ENCODE results near the gene CCDC200. TPM values are rescaled to one million over a fixed set of nuclear protein-coding genes. Genes with fewer than 3 reads are reported as not detected.

CCDC200 gene
- total and polyA plus RNA-seq, 2 of the 13 experiments (the other 11 are each of a cell fraction or from before 2014, with no cell fraction given) = not detected

DNA sequence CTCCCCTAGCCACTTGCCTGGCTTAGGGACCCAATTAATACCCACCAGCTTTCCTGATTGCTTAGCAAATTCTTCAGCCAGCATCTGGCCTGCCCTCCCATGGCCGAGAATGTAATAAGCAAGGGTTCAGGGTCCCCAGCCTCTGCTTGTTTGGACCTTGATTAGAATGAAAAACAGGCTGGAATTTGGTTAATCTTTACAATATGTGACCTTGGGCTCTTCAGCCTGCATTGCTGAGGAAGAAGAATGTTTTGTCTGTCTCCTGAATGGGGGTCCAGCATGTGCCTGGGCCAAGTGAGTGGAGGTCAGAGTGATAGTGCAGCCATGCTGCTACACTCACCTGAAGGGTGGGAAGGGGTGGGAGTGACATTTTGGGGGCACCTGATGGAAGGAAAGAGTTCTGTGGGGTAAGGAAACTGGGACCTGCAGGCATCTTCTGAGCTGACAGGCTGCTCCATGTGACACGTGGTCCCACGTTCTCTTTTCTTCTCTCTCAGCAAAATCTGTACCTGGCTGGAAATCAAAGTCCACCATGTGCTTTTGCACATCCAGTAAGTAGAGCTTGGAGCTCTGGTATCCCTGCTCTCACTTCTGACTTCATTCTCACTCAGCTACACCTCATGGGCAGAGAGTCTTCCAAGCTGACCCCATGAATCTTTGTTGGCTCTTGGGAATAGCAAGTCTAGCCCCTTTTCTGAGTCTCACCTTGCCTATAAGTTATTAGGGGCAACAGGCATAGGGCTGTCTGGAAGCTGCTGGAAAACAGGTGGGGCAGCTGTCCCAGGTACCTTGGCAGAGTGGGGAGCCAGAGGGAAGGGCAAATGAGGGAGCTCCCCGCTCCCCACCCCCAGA lies 11.4 kb downstream of the CCDC200 start (continued):
- TF ChIP-seq, protein P1, sequence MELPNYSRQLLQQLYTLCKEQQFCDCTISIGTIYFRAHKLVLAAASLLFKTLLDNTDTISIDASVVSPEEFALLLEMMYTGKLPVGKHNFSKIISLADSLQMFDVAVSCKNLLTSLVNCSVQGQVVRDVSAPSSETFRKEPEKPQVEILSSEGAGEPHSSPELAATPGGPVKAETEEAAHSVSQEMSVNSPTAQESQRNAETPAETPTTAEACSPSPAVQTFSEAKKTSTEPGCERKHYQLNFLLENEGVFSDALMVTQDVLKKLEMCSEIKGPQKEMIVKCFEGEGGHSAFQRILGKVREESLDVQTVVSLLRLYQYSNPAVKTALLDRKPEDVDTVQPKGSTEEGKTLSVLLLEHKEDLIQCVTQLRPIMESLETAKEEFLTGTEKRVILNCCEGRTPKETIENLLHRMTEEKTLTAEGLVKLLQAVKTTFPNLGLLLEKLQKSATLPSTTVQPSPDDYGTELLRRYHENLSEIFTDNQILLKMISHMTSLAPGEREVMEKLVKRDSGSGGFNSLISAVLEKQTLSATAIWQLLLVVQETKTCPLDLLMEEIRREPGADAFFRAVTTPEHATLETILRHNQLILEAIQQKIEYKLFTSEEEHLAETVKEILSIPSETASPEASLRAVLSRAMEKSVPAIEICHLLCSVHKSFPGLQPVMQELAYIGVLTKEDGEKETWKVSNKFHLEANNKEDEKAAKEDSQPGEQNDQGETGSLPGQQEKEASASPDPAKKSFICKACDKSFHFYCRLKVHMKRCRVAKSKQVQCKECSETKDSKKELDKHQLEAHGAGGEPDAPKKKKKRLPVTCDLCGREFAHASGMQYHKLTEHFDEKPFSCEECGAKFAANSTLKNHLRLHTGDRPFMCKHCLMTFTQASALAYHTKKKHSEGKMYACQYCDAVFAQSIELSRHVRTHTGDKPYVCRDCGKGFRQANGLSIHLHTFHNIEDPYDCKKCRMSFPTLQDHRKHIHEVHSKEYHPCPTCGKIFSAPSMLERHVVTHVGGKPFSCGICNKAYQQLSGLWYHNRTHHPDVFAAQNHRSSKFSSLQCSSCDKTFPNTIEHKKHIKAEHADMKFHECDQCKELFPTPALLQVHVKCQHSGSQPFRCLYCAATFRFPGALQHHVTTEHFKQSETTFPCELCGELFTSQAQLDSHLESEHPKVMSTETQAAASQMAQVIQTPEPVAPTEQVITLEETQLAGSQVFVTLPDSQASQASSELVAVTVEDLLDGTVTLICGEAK (IDR thresholded peaks at IDR 0.05) = no peak
- TF ChIP-seq, protein P1 (CRISPR knock-in tag; IDR thresholded peaks at IDR 0.05) = no peak; the same call in 1 of the 2 replicates
- TF ChIP-seq JARID2 (CRISPR knock-in tag; IDR thresholded peaks at IDR 0.05; ENCODE audit: insufficient replicate concordance) (no peak), ZNF10 (CRISPR knock-in tag; IDR thresholded peaks at IDR 0.05; ENCODE audit: borderline replicate concordance, low read depth) (no peak), U2AF2 (IDR thresholded peaks at IDR 0.05; ENCODE audit: low read depth, low read length) (no peak), ZNF552 (CRISPR knock-in tag; IDR thresholded peaks at IDR 0.05; ENCODE audit: borderline replicate concordance) (no peak), ZNF616 (CRISPR knock-in tag; IDR thresholded peaks at IDR 0.05; ENCODE audit: low read depth) (no peak), ELF3 (CRISPR knock-in tag; IDR thresholded peaks at IDR 0.05) (peak; percentile 74)
- TF ChIP-seq, protein P2, sequence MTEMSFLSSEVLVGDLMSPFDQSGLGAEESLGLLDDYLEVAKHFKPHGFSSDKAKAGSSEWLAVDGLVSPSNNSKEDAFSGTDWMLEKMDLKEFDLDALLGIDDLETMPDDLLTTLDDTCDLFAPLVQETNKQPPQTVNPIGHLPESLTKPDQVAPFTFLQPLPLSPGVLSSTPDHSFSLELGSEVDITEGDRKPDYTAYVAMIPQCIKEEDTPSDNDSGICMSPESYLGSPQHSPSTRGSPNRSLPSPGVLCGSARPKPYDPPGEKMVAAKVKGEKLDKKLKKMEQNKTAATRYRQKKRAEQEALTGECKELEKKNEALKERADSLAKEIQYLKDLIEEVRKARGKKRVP (CRISPR knock-in tag; IDR thresholded peaks at IDR 0.05) = peak; percentile 65 to 69; a peak in 2 of 4 replicates
- TF ChIP-seq, protein P3, sequence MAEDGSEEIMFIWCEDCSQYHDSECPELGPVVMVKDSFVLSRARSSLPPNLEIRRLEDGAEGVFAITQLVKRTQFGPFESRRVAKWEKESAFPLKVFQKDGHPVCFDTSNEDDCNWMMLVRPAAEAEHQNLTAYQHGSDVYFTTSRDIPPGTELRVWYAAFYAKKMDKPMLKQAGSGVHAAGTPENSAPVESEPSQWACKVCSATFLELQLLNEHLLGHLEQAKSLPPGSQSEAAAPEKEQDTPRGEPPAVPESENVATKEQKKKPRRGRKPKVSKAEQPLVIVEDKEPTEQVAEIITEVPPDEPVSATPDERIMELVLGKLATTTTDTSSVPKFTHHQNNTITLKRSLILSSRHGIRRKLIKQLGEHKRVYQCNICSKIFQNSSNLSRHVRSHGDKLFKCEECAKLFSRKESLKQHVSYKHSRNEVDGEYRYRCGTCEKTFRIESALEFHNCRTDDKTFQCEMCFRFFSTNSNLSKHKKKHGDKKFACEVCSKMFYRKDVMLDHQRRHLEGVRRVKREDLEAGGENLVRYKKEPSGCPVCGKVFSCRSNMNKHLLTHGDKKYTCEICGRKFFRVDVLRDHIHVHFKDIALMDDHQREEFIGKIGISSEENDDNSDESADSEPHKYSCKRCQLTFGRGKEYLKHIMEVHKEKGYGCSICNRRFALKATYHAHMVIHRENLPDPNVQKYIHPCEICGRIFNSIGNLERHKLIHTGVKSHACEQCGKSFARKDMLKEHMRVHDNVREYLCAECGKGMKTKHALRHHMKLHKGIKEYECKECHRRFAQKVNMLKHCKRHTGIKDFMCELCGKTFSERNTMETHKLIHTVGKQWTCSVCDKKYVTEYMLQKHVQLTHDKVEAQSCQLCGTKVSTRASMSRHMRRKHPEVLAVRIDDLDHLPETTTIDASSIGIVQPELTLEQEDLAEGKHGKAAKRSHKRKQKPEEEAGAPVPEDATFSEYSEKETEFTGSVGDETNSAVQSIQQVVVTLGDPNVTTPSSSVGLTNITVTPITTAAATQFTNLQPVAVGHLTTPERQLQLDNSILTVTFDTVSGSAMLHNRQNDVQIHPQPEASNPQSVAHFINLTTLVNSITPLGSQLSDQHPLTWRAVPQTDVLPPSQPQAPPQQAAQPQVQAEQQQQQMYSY (CRISPR knock-in tag; IDR thresholded peaks at IDR 0.05) = no peak
- TF ChIP-seq, protein P4, sequence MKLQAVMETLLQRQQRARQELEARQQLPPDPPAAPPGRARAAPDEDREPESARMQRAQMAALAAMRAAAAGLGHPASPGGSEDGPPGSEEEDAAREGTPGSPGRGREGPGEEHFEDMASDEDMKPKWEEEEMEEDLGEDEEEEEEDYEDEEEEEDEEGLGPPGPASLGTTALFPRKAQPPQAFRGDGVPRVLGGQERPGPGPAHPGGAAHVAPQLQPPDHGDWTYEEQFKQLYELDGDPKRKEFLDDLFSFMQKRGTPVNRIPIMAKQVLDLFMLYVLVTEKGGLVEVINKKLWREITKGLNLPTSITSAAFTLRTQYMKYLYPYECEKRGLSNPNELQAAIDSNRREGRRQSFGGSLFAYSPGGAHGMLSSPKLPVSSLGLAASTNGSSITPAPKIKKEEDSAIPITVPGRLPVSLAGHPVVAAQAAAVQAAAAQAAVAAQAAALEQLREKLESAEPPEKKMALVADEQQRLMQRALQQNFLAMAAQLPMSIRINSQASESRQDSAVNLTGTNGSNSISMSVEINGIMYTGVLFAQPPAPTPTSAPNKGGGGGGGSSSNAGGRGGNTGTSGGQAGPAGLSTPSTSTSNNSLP (IDR thresholded peaks at IDR 0.05; ENCODE audit: low read depth, low read length) = peak; percentile 100

All from HepG2 (cell line).